Loucy (cell line): ENCODE data around the gene PRND.
"Not testable (repeated sequence)": the region's sequence is repeated elsewhere in the genome, so short reads cannot be mapped to it uniquely, and the experiment has no call there.

Experiments
- H2AFZ ChIP-seq: fragments of 200-600 bp; sonication (generic); 2 replicates; pipeline ENCODE4 v1.6.0; 2016; ENCODE audit warnings: antibody characterized with exemption, mild to moderate bottlenecking, low read length, moderate library complexity
- H3F3A ChIP-seq: fragments of 200-600 bp; 2 replicates; pipeline ENCODE4 v1.6.0; 2016; ENCODE audit warnings: antibody characterized with exemption, low read depth, mild to moderate bottlenecking
- H3K27me3 ChIP-seq: fragments of 200-600 bp; sonication (generic); 2 replicates; pipeline ENCODE4 v1.6.1; 2014; ENCODE audit warnings: low read length, mild to moderate bottlenecking; ENCODE audit not compliant: insufficient read depth, poor library complexity, severe bottlenecking
- H3K36me3 ChIP-seq: fragments of 200-600 bp; sonication (generic); 2 replicates; pipeline ENCODE4 v1.6.1; 2016; ENCODE audit warnings: low read length; ENCODE audit not compliant: insufficient read depth
- H3K4me1 ChIP-seq: fragments of 200-600 bp; sonication (generic); 2 replicates; pipeline ENCODE4 v1.5.1; 2014; ENCODE audit warnings: low read length, mild to moderate bottlenecking; ENCODE audit not compliant: insufficient read depth, poor library complexity, severe bottlenecking
- H3K4me2 ChIP-seq: fragments of 200-600 bp; sonication (generic); 2 replicates; pipeline ENCODE4 v1.6.0; 2014; ENCODE audit warnings: antibody characterized with exemption, low read length, low read depth, mild to moderate bottlenecking; ENCODE audit not compliant: poor library complexity, severe bottlenecking
- H3K4me3 ChIP-seq: fragments of 200-600 bp; sonication (generic); 2 replicates; pipeline ENCODE4 v1.5.1; 2014; ENCODE audit warnings: low read length, mild to moderate bottlenecking, mixed read lengths; ENCODE audit not compliant: poor library complexity, severe bottlenecking
- H3K79me2 ChIP-seq: fragments of 200-600 bp; sonication (generic); 2 replicates; pipeline ENCODE4 v1.6.1; 2014; ENCODE audit warnings: low read length; ENCODE audit not compliant: insufficient read depth
- H3K9ac ChIP-seq: fragments of 200-600 bp; sonication (generic); 2 replicates; pipeline ENCODE4 v1.6.0; 2014; ENCODE audit warnings: mild to moderate bottlenecking, low read depth, low read length, moderate library complexity; ENCODE audit not compliant: poor library complexity, severe bottlenecking
- H3K9me2 ChIP-seq: fragments of 200-600 bp; sonication (generic); replicated peaks from 2 replicates; pipeline ENCODE4 v1.6.1; 2016; ENCODE audit warnings: low read depth, low read length, mixed read lengths
- H3K9me3 ChIP-seq: fragments of 200-600 bp; sonication (generic); 2 replicates; pipeline ENCODE4 v1.6.1; 2014; ENCODE audit warnings: mild to moderate bottlenecking, antibody characterized with exemption, low read length, low read depth; ENCODE audit not compliant: insufficient read depth
- H4K20me1 ChIP-seq: fragments of 200-600 bp; sonication (generic); 2 replicates; pipeline ENCODE4 v1.6.0; 2014; ENCODE audit warnings: antibody characterized with exemption, low read length, mild to moderate bottlenecking; ENCODE audit not compliant: insufficient read depth, poor library complexity, severe bottlenecking
- CTCF ChIP-seq: fragments of 200-600 bp; sonication (generic); conservative IDR thresholded peaks from 2 replicates; pipeline ENCODE4 v1.5.1; 2014; ENCODE audit warnings: mild to moderate bottlenecking, antibody characterized with exemption, low read length
- EZH2phosphoT487 ChIP-seq: fragments of 200-600 bp; IDR thresholded peaks from 2 replicates; pipeline ENCODE4 v1.6.1; 2018; ENCODE audit warnings: antibody characterized with exemption, mild to moderate bottlenecking, moderate library complexity, borderline replicate concordance

Gene PRND

GRCh38 chr20:4702562-4703280 is 19.0 kb upstream of the PRND start:
- no peak overlapping the region for H3K4me3 ChIP-seq
- H3K36me3 ChIP-seq, result peaks cover 20% of the 10 kb centered on the region; the same call in 1 of the 2 replicates
- no peaks in the 10 kb centered on the region for H3K79me2 ChIP-seq
- no peak overlapping the region for H3K4me2 ChIP-seq
- H3K27me3 ChIP-seq, result no peaks in the 10 kb centered on the region
- no peaks in the 10 kb centered on the region for H3F3A ChIP-seq
- no peaks in the 10 kb centered on the region for H3K9me2 ChIP-seq
- H3K4me1 ChIP-seq, result no peaks in the 10 kb centered on the region
- peaks cover 6% of the 10 kb centered on the region for H4K20me1 ChIP-seq
- TF ChIP-seq EZH2phosphoT487, result no peak
- no peak for TF ChIP-seq CTCF
- no peak overlapping the region for H2AFZ ChIP-seq
- H3K9me3 ChIP-seq, result no peaks in the 10 kb centered on the region
- no peak overlapping the region for H3K9ac ChIP-seq

GRCh38 chr20:4703281-4703676 is 18.4 kb upstream of the PRND start:
- TF ChIP-seq EZH2phosphoT487 (no peak), CTCF (no peak)
- Histone ChIP-seq H3K36me3 (peaks cover 20% of the 10 kb centered on the region; the same call in 1 of the 2 replicates), H3K4me1 (no peaks in the 10 kb centered on the region)

GRCh38 chr20:4706941-4707340 is 14.8 kb upstream of the PRND start:
- not testable (repeated sequence) for H3K9me2 ChIP-seq, H3K4me3 ChIP-seq, H3K36me3 ChIP-seq, H3K4me2 ChIP-seq, H3K4me1 ChIP-seq, H3K79me2 ChIP-seq, H3K9ac ChIP-seq, H3F3A ChIP-seq, H3K27me3 ChIP-seq, H4K20me1 ChIP-seq, H3K9me3 ChIP-seq, H2AFZ ChIP-seq

More at GRCh38 chr20:4703281-4703676, 18.4 kb upstream of the PRND start:
- H3K9me2 ChIP-seq, result no peaks in the 10 kb centered on the region
- no peak overlapping the region for H2AFZ ChIP-seq
- H3K9ac ChIP-seq, result no peak overlapping the region
- H3K79me2 ChIP-seq, result no peaks in the 10 kb centered on the region
- H3K4me2 ChIP-seq, result no peak overlapping the region
- H4K20me1 ChIP-seq, result peaks cover 6% of the 10 kb centered on the region
- H3K27me3 ChIP-seq, result no peaks in the 10 kb centered on the region
- no peak overlapping the region for H3K4me3 ChIP-seq
- no peaks in the 10 kb centered on the region for H3F3A ChIP-seq
- H3K9me3 ChIP-seq, result no peaks in the 10 kb centered on the region

- Histone ChIP-seq H3K79me2 (no peaks in the 10 kb centered on the region), H3K9ac (no peak overlapping the region), H3K9me3 (no peaks in the 10 kb centered on the region), H4K20me1 (no peaks in the 10 kb centered on the region), H3K4me1 (peaks cover 4% of the 10 kb centered on the region), H3F3A (no peaks in the 10 kb centered on the region), H3K27me3 (no peaks in the 10 kb centered on the region), H3K4me2 (no peak overlapping the region), H3K4me3 (no peak overlapping the region), H2AFZ (no peak overlapping the region), H3K9me2 (no peaks in the 10 kb centered on the region), H3K36me3 (no peaks in the 10 kb centered on the region)
- no peak for TF ChIP-seq CTCF
- no peak for TF ChIP-seq EZH2phosphoT487
These were observed 13.7 kb upstream of the PRND start for GRCh38 chr20:4708036-4708435.
